GM10248 (cell line): ENCODE data around the gene MAPK8IP2.

Experiments
- CTCF ChIA-PET: fragments of 300-600 bp; sonication (Branson Sonifier 250); formaldehyde crosslinking; extraction: SDS; loops from one replicate; lab custom pipeline; 2021; ENCODE audit warnings: antibody characterized with exemption; lab: Yijun Ruan, JAX
- POLR2A ChIA-PET: fragments of 350-650 bp; sonication (Branson Sonifier 250); formaldehyde crosslinking; extraction: SDS; loops from one replicate; lab custom pipeline; 2020; ENCODE audit warnings: antibody characterized with exemption; lab: Yijun Ruan, JAX
- DNase-seq: peaks from one replicate; pipeline ENCODE4 v3.0.0; 2012; ENCODE audit errors: extremely low spot score
- TF ChIP-seq, protein P1 (sequence below): IDR thresholded peaks from 2 replicates; pipeline ENCODE4 v1.5.1; 2012; ENCODE audit warnings: mild to moderate bottlenecking, low read depth; ENCODE audit errors: extremely low read depth, missing control alignments, control extremely low read depth

The MAPK8IP2 gene

GRCh38 chr22:50562523-50563412, 37.8 kb upstream of the MAPK8IP2 start, which contains the start of gene SYCE3:
TSS of gene SYCE3 (minus strand) at chr22:50562919. CDS start at chr22:50556405, 6,514 bp downstream.
- peak; percentile 98 for DNase-seq
- ChIA-PET CTCF (interaction anchor here (0.6 to 5.2 kb wide), 30 partner anchors 10 to 323 kb away, joined by 3 to 68 read pairs (median 4); partner anchors contain the start of genes ARSA, CHKB, CPT1B and KLHDC7B), POLR2A (interaction anchor here (0.6 to 1.3 kb wide), 4 partner anchors 14 to 55 kb away, joined by 3 to 6 read pairs (median 4); partner anchors contain the start of genes CPT1B, LMF2 and NCAPH2)
- TF ChIP-seq, protein P1, sequence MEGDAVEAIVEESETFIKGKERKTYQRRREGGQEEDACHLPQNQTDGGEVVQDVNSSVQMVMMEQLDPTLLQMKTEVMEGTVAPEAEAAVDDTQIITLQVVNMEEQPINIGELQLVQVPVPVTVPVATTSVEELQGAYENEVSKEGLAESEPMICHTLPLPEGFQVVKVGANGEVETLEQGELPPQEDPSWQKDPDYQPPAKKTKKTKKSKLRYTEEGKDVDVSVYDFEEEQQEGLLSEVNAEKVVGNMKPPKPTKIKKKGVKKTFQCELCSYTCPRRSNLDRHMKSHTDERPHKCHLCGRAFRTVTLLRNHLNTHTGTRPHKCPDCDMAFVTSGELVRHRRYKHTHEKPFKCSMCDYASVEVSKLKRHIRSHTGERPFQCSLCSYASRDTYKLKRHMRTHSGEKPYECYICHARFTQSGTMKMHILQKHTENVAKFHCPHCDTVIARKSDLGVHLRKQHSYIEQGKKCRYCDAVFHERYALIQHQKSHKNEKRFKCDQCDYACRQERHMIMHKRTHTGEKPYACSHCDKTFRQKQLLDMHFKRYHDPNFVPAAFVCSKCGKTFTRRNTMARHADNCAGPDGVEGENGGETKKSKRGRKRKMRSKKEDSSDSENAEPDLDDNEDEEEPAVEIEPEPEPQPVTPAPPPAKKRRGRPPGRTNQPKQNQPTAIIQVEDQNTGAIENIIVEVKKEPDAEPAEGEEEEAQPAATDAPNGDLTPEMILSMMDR = peak; percentile 85

DNA sequence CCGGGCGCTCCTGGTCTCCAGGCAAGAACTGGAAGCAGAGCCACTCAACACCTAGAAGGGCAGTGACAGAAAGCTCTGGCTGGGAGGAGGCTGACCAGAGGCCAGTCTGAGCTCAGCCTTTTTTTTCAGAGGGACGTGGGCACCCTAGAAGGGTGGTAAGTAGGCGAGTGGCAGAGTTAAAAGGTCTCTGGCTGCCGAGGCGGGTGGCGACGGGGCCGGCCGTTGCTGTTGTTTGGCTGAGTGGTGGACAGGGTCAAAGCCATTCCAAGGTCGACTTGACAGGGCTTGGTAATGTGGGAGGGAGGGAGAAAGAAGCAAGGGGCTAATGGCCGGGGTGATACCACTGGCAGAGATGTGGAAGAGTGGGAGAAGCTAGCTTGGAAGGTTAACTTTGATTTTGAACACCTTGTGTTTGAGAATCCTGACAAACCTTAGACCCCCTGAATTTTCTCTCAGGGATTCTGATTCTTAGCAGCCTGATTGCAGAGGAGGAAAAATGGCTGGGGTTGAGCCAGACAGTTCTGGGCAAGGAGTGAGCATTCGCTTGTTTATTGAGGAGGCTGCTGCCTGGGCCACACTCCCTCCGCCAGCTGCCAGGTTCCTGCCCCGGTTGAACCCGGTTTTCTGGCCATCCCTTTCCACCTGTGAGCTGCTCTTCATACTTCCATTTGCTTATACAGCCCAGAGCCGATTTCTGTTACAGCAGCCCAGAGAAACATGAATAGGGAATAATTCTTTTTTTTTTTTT, 37.0 kb upstream of the MAPK8IP2 start:
- ChIA-PET POLR2A (interaction anchor here (0.6 to 1.3 kb wide), 6 partner anchors 13 to 696 kb away, joined by 3 to 6 read pairs (median 4); partner anchors contain the start of genes CPT1B, LMF2 and NCAPH2), CTCF (interaction anchor here (0.8 to 5.2 kb wide), 26 partner anchors 9 to 324 kb away, joined by 3 to 68 read pairs (median 4); partner anchors contain the start of genes ARSA, CHKB, CPT1B and KLHDC7B)
- DNase-seq = no peak
- TF ChIP-seq, protein P1 = no peak

- no peak for DNase-seq
- TF ChIP-seq, protein P1 = no peak
- POLR2A ChIA-PET = interaction anchor here (0.6 to 1.0 kb wide), 3 partner anchors 14 to 697 kb away, joined by 3 to 4 read pairs (median 4); no protein-coding TSS in a partner anchor
- CTCF ChIA-PET = interaction anchor here (0.9 to 5.2 kb wide), 10 partner anchors 8 to 62 kb away, joined by 3 to 68 read pairs (median 10); partner anchors contain the start of genes CHKB, CPT1B, LMF2 and NCAPH2
Measured at GRCh38 chr22:50564289-50564688, 36.3 kb upstream of the MAPK8IP2 start.

DNA sequence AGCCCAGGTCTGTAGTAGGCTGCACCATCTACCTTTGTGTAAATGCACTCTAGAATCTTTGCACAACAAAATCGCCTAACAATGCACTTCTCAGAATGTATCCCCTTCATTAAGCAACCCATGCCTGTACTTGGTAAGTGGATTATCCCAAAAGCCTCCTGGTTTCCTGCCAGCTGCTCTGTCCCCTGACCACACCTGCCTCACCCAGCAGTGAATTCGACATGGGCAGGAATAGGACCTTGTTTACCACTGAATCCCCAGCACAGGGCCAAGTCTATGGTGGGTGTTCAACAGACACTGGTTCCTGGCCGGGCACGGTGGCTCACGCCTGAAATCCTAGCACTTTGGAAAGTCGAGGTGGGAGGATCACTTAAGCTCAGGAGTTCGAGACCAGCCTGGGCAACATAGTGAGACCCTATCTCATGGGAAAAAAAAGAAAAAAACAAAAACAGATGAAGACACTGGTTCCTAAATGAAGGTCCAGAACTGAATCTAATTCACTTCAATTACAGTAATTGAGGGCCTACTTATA, 32.8 kb upstream of the MAPK8IP2 start:
- TF ChIP-seq, protein P1 = no peak
- DNase-seq = no peak
- CTCF ChIA-PET = interaction anchor here (1.7 kb wide), 1 partner anchor 10 kb away, joined by 5 read pairs; no protein-coding TSS in a partner anchor
- POLR2A ChIA-PET = no interaction called here

DNA sequence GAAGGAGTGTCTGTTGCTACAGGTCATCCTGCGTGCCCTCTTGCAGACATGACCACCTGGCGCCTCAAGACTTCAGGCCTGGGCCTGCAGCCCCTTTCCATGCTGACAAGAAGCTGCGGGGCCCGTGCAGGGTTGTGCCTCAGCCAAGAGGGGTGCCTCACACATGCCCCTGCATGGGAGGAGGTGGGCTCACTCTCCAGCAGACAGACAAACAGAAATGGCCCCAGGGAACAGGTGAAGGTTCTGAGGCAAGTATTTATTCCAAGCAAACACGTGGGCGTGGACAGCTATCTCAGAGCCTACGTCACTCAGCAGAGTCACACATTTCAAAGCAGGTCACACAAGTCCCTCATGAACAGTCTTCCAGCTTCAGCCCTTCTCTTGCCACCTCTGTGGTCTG, 32.0 kb upstream of the MAPK8IP2 start:
- DNase-seq = no peak
- TF ChIP-seq, protein P1 = no peak
- CTCF ChIA-PET = interaction anchor here (1.7 kb wide), 1 partner anchor 11 kb away, joined by 5 read pairs; no protein-coding TSS in a partner anchor
- POLR2A ChIA-PET = interaction anchor here (1.1 kb wide), 1 partner anchor 43 kb away, joined by 3 read pairs; the partner anchor contains the start of gene SCO2

- ChIA-PET CTCF (interaction anchor here (1.2 to 1.7 kb wide), 2 partner anchors 12 to 52 kb away, joined by 5 read pairs; no protein-coding TSS in a partner anchor), POLR2A (interaction anchor here (1.1 kb wide), 1 partner anchor 44 kb away, joined by 3 read pairs; the partner anchor contains the start of gene SCO2)
- DNase-seq = no peak
- TF ChIP-seq, protein P1 = no peak
Measured at GRCh38 chr22:50569041-50569459, 31.5 kb upstream of the MAPK8IP2 start.
